Trophoblast cell (in vitro differentiated cells and primary cell): ENCODE measurements around the gene ATP5F1B. TPM values are rescaled to one million over a fixed set of nuclear protein-coding genes. Genes with fewer than 3 reads are reported as not detected.

ENCODE experiments used
- DNase-seq, 2 donors: peaks; one replicate each; pipeline ENCODE4 v3.0.0-alpha.2; 2016
- H2AFZ ChIP-seq: 2 replicates; pipeline ENCODE4 v1.6.1; 2013; ENCODE audit warnings: low read length, moderate library complexity, mild to moderate bottlenecking; ENCODE audit not compliant: insufficient read depth, poor library complexity
- H2AK5ac ChIP-seq: 2 replicates; pipeline ENCODE4 v1.6.1; 2013; ENCODE audit warnings: mild to moderate bottlenecking, low read length
- H2BK120ac ChIP-seq: 2 replicates; pipeline ENCODE4 v1.6.1; 2013; ENCODE audit warnings: low read length, mild to moderate bottlenecking, moderate library complexity; ENCODE audit not compliant: insufficient read depth, poor library complexity
- H2BK12ac ChIP-seq: 2 replicates; pipeline ENCODE4 v1.6.1; 2013; ENCODE audit warnings: mild to moderate bottlenecking, low read length, moderate library complexity
- H2BK5ac ChIP-seq: 2 replicates; pipeline ENCODE4 v1.6.1; 2013; ENCODE audit warnings: low read length, low read depth, moderate library complexity, mild to moderate bottlenecking; ENCODE audit not compliant: poor library complexity
- H3K14ac ChIP-seq: 2 replicates; pipeline ENCODE4 v1.6.1; 2013; ENCODE audit warnings: mild to moderate bottlenecking, low read length
- H3K18ac ChIP-seq: 2 replicates; pipeline ENCODE4 v1.6.1; 2013; ENCODE audit warnings: mild to moderate bottlenecking, low read length
- H3K23ac ChIP-seq: 2 replicates; pipeline ENCODE4 v1.6.1; 2013; ENCODE audit warnings: low read length
- H3K27ac ChIP-seq: 2 replicates; pipeline ENCODE4 v1.5.1; 2013; ENCODE audit warnings: low read depth, mild to moderate bottlenecking, inconsistent platforms, low read length, moderate library complexity
- H3K27me3 ChIP-seq: 2 replicates; pipeline ENCODE4 v1.6.1; 2013; ENCODE audit warnings: inconsistent platforms, mild to moderate bottlenecking, low read length, moderate library complexity; ENCODE audit not compliant: insufficient read depth
- H3K36me3 ChIP-seq, 2 experiments: 1 replicate in 1 of 2; 2 replicates in 1 of 2; pipeline ENCODE4 v1.6.1; 2013; ENCODE audit warnings: low read length in 2 of 2, mild to moderate bottlenecking in 2 of 2, moderate library complexity in 1 of 2; ENCODE audit not compliant: insufficient read depth in 2 of 2, control insufficient read depth in 1 of 2
- H3K4ac ChIP-seq: 2 replicates; pipeline ENCODE4 v1.6.1; 2013; ENCODE audit warnings: low read depth, mild to moderate bottlenecking, low read length, moderate library complexity
- H3K4me1 ChIP-seq, 2 experiments: 1 replicate in 1 of 2; 2 replicates in 1 of 2; pipeline ENCODE4 v1.6.1; 2013; ENCODE audit warnings: low read length in 2 of 2, mild to moderate bottlenecking in 2 of 2, moderate library complexity in 1 of 2; ENCODE audit not compliant: insufficient read depth in 2 of 2, control insufficient read depth in 1 of 2
- H3K4me2 ChIP-seq: 2 replicates; pipeline ENCODE4 v1.6.1; 2013; ENCODE audit warnings: inconsistent platforms, mild to moderate bottlenecking, low read length, moderate library complexity
- H3K4me3 ChIP-seq: 2 replicates; pipeline ENCODE4 v1.5.1; 2013; ENCODE audit warnings: mild to moderate bottlenecking, low read depth, low read length, inconsistent platforms
- H3K79me1 ChIP-seq: one replicate; pipeline ENCODE4 v1.6.1; 2013; ENCODE audit warnings: low read length
- H3K79me2 ChIP-seq: 2 replicates; pipeline ENCODE4 v1.6.1; 2013; ENCODE audit warnings: low read length, mild to moderate bottlenecking; ENCODE audit not compliant: control insufficient read depth, insufficient read depth, poor library complexity
- H3K9ac ChIP-seq: 2 replicates; pipeline ENCODE4 v1.6.1; 2013; ENCODE audit warnings: mild to moderate bottlenecking, low read length
- H3K9me3 ChIP-seq: 2 replicates; pipeline ENCODE4 v1.6.1; 2013; ENCODE audit warnings: low read depth, mild to moderate bottlenecking, control low read depth, inconsistent platforms, low read length; ENCODE audit not compliant: insufficient read depth
- H4K12ac ChIP-seq: 2 replicates; pipeline ENCODE4 v1.6.1; 2013; ENCODE audit warnings: low read depth, mild to moderate bottlenecking, low read length, moderate library complexity
- H4K8ac ChIP-seq: 2 replicates; pipeline ENCODE4 v1.6.1; 2013; ENCODE audit warnings: low read depth, mild to moderate bottlenecking, low read length, moderate library complexity
- H4K91ac ChIP-seq: one replicate; pipeline ENCODE4 v1.6.1; 2013; ENCODE audit warnings: low read depth, mild to moderate bottlenecking, low read length, moderate library complexity
- WGBS: extraction: QIAGEN DNeasy Blood & Tissue Kit; methylation state at CpG from one replicate; pipeline ENCODE4 v1.1.7; 2013; ENCODE audit warnings: missing lambda C conversion rate; ENCODE audit not compliant: insufficient read length, insufficient coverage; ENCODE audit errors: extremely low coverage; 5-methylcytosine and 5-hydroxymethylcytosine counted together
- polyA plus RNA-seq: library from polyadenylated mRNA; stranded (reverse); fragments of 200-250 nt; gene quantifications from 2 replicates; pipeline ENCODE4 v1.2.3, GENCODE V29; 2013

The ATP5F1B gene
- polyA plus RNA-seq: 513 and 514 TPM in 2 replicates

- H3K79me2 ChIP-seq: peaks cover 14% of the 10 kb centered on the region
- peak within 1 kb of the TSS; percentile 95 for H3K4me3 ChIP-seq
- H4K12ac ChIP-seq: peak within 1 kb of the TSS; percentile 95
- no CpG with 5 or more reads among the region's 39 CpGs for WGBS
- peaks cover 8% of the 10 kb centered on the region for H3K79me1 ChIP-seq
- no peak within 1 kb of the TSS for H2BK12ac ChIP-seq
- H3K27me3 ChIP-seq: no peaks in the 10 kb centered on the region
- peak within 1 kb of the TSS; percentile 77 for H3K18ac ChIP-seq
- H2BK5ac ChIP-seq: peak within 1 kb of the TSS; percentile 37
- H3K36me3 ChIP-seq: peaks cover 17 to 26% of the 10 kb centered on the region in 2 experiments
- H3K14ac ChIP-seq: peak within 1 kb of the TSS; percentile 92
- peak within 1 kb of the TSS; percentile 92 for H3K9ac ChIP-seq
- peak within 1 kb of the TSS; percentile 67 for H2AK5ac ChIP-seq
- H3K9me3 ChIP-seq: peaks cover 1% of the 10 kb centered on the region
- H2BK120ac ChIP-seq: peak within 1 kb of the TSS; percentile 70
- peaks cover 2 to 5% of the 10 kb centered on the region in 2 experiments for H3K4me1 ChIP-seq
- peak within 1 kb of the TSS; percentile 65 for H3K27ac ChIP-seq
- peak within 1 kb of the TSS; percentile 99 for H3K4ac ChIP-seq
- no peak within 1 kb of the TSS for H3K23ac ChIP-seq
- peak within 1 kb of the TSS; percentile 89 for H4K91ac ChIP-seq
- peak within 1 kb of the TSS; percentile 82 for H2AFZ ChIP-seq
- peak; percentile 97 to 99 for DNase-seq
- H4K8ac ChIP-seq: peak within 1 kb of the TSS; percentile 92
- peak within 1 kb of the TSS; percentile 98 for H3K4me2 ChIP-seq
Measured at GRCh38 chr12:56645717-56646446, at the start of gene ATP5F1B. Gene ATP5F1B, minus strand, starts transcription at chr12:56645984. Its CDS starts 21 bp downstream, at chr12:56645963.

DNA sequence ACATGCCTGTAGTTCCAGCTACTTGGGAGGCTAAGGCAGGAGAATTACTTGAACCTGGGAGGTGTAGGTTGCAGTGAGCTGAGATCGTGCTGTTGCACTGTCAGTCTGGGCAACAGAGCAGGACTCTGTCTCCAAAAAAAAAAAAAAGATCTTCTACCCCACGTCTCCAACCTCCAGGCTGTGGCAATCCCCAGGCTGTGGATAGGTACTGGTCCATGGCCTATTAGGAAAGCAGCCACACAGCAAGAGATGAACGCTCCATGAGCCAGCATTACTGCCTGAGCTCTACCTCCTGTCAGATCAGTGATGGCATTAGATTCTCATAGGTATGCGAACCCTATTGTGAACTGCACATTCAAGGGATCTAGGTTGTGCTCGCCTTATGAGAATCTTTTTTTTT lies 48.4 kb upstream of the ATP5F1B start:
- Histone ChIP-seq H2BK12ac (no peak overlapping the region), H2BK5ac (no peak overlapping the region), H2AFZ (no peak overlapping the region), H3K79me1 (no peaks in the 10 kb centered on the region), H3K4me3 (no peak overlapping the region), H3K23ac (no peak overlapping the region), H3K27me3 (no peaks in the 10 kb centered on the region), H4K91ac (no peak overlapping the region), H3K4ac (no peak overlapping the region), H3K9me3 (no peaks in the 10 kb centered on the region), H4K12ac (no peak overlapping the region), H3K36me3 (no peaks in the 10 kb centered on the region), H3K79me2 (no peaks in the 10 kb centered on the region), H2AK5ac (no peak overlapping the region), H3K4me2 (no peak overlapping the region), H2BK120ac (no peak overlapping the region), H3K14ac (no peak overlapping the region), H3K9ac (no peak overlapping the region), H3K27ac (no peak overlapping the region), H3K4me1 (no peaks in the 10 kb centered on the region), H3K18ac (no peak overlapping the region), H4K8ac (no peak overlapping the region)
- no CpG with 5 or more reads among the region's 5 CpGs for WGBS
- no peak for DNase-seq

DNA sequence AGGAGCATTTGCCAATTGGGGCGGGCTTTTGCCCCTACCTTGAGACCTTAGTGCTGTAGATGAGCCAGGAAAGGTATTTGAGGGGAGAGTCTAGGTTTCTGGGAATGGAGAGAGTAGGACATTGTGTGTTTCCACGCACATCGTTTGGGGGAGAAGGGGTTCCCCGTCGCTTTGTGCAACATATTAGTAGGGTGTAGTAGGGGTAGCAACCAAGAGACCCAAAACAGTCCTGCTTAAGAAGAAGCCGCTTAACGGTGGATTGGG lies 43.0 kb upstream of the ATP5F1B start:
- Histone ChIP-seq H3K14ac (peak overlapping the region; percentile 3), H2BK5ac (peak overlapping the region; percentile 87), H3K27ac (peak overlapping the region; percentile 96), H2BK120ac (peak overlapping the region; percentile 54), H2BK12ac (no peak overlapping the region), H3K9ac (peak overlapping the region; percentile 79), H3K4me3 (peak overlapping the region; percentile 63), H3K9me3 (no peaks in the 10 kb centered on the region), H3K18ac (peak overlapping the region; percentile 2), H3K4me1 (peaks cover 0 to 2% of the 10 kb centered on the region in 2 experiments), H3K36me3 (peaks cover 0 to 2% of the 10 kb centered on the region in 2 experiments), H3K27me3 (no peaks in the 10 kb centered on the region), H3K4me2 (peak overlapping the region; percentile 91), H2AFZ (peak overlapping the region; percentile 48), H3K79me1 (peaks cover 16% of the 10 kb centered on the region), H3K23ac (no peak overlapping the region), H2AK5ac (no peak overlapping the region), H3K79me2 (peaks cover 20% of the 10 kb centered on the region), H4K8ac (peak overlapping the region; percentile 79), H4K91ac (peak overlapping the region; percentile 13), H4K12ac (peak overlapping the region; percentile 69), H3K4ac (no peak overlapping the region)
- no peak for DNase-seq
- no CpG with 5 or more reads among the region's 7 CpGs for WGBS

GRCh38 chr12:56688129-56688845 lies 42.5 kb upstream of the ATP5F1B start, which contains the start of gene PTGES3:
Gene PTGES3, minus strand, starts transcription at chr12:56688284. Its CDS starts 285 bp downstream, at chr12:56687999.
- Histone ChIP-seq H3K4me3 (peak within 1 kb of the TSS; percentile 82), H3K23ac (no peak within 1 kb of the TSS), H4K12ac (peak within 1 kb of the TSS; percentile 69), H4K8ac (peak within 1 kb of the TSS; percentile 79), H3K79me2 (peaks cover 22% of the 10 kb centered on the region), H2BK12ac (no peak within 1 kb of the TSS), H2AFZ (peak within 1 kb of the TSS; percentile 64), H3K4me1 (peaks cover 0 to 2% of the 10 kb centered on the region in 2 experiments), H3K9me3 (no peaks in the 10 kb centered on the region), H3K4ac (peak within 1 kb of the TSS; percentile 91), H2BK5ac (peak within 1 kb of the TSS; percentile 87), H3K14ac (peak within 1 kb of the TSS; percentile 95), H2BK120ac (peak within 1 kb of the TSS; percentile 77), H4K91ac (peak within 1 kb of the TSS; percentile 90), H2AK5ac (peak within 1 kb of the TSS; percentile 73), H3K27me3 (no peaks in the 10 kb centered on the region), H3K4me2 (peak within 1 kb of the TSS; percentile 91), H3K27ac (peak within 1 kb of the TSS; percentile 98), H3K36me3 (peaks cover 0 to 2% of the 10 kb centered on the region in 2 experiments), H3K18ac (peak within 1 kb of the TSS; percentile 87), H3K79me1 (peaks cover 16% of the 10 kb centered on the region), H3K9ac (peak within 1 kb of the TSS; percentile 97)
- WGBS: no CpG with 5 or more reads among the region's 64 CpGs
- DNase-seq: peak; percentile 98 to 99
